IPS-NIHi7 (cell line): ENCODE measurements around the gene UBE2O.

Experiments used
- DNase-seq: peaks from one replicate; pipeline ENCODE4 v3.0.0; 2012; ENCODE audit warnings: mixed read lengths; ENCODE audit errors: extremely low spot score

Gene UBE2O

DNA sequence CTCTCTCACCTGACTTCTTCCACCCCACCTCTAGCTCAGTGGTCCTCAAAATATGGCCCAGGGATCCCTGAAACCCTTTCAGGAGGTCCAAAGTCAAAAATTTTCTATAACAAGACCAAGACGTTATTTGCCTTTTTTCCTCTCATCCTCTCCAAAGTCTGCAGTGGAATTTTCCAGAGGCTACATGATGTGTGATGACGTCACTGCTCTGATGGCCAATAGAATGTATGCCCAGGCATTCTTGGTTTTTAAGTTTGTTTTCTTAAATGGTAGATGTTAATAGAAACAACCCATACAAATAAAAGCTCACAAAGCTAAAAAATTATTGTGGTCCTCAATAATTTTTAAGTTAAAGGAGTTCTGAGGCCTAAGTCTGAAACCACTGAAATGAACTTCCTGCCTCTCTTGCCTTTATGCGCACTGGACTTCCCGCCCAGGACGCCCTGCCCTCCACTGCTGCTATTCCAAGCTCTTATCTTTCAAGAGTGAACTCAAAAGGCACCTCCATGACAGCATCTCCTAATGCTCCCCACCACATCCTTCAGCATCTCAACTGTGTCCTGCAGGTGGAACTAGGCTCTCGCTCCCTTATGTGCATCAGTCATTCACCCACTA, 13.5 kb downstream of the UBE2O start:
- no peak for DNase-seq

DNA sequence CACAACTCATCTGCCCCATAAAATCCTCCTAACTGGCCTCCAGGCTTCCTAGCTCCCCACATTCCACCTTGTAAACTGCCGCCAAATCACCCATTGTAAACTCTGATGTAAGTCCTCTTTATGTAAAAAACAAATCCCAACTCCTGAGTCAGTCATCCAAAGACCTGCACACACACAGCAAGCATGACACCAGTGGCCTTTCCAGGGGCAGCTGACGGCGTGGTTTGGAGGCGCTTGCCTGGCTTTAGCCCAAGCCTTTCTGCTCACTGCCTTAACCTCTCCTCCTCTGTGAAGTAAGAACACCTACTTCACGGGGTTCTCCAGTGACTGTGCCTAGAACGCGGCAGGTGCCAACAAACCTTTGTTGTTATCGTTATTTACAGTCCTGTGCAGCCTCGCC, 14.0 kb downstream of the UBE2O start:
- no peak for DNase-seq

DNA sequence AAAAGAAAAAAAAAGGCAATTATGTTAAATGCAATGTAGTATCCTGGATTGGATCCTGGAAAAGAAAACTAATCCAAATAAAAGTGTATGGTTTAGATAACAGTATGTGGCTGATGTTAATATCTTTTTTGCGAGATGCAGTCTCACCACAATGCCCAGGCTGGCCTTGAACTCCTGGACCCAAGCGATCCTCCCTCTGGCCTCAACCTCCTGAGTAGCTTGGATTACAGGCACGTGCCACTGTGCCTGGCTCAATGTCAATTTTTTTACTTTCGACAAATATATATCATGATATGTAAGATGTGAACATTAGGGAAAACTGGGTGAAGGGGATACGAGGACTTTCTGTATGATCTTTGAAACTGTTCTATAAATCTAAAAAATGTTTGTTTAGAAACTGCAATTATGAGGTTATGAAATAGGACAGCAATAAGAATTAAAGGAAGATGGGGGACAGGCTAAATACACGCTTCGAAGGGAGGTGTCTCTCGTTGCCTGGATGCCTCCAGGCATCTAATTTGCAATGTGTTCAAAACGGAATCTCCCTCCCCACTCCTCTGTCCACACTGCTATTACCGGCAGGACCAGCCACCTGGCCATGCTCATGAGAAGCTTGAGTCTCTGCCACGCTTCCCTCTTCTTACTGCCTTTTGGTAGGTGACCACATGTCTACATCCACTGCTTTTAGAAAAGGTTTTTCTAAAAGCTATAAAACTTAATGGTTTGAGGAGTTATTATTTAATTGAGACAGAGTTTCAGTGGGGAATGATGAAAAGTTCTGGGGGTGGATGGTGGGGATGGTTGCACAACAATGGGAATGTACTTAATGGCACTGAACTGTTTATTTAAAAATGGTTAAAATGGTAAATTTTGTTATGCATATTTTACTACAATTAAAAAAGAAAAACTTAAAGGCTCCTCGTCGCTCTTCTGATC, 15.2 kb downstream of the UBE2O start:
- no peak for DNase-seq

DNA sequence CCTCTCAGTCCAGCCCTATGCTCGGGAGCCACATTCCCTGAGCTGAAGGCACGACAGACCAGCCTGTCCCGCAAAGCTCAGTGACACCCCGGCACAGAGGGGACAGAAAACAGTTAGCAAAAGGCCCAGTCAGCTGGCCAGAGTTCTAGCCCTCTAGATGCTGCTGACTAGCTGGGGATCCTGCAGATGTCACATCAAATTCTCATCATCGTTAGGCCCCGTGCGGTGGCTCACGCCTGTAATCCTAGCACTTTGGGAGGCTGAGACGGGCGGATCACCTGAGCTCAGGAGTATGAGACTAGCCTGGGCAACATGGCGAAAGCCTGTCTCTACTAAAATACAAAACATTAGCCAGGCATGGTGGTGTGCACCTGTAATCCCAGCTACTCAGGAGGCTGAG, 17.2 kb downstream of the UBE2O start:
- no peak for DNase-seq

DNA sequence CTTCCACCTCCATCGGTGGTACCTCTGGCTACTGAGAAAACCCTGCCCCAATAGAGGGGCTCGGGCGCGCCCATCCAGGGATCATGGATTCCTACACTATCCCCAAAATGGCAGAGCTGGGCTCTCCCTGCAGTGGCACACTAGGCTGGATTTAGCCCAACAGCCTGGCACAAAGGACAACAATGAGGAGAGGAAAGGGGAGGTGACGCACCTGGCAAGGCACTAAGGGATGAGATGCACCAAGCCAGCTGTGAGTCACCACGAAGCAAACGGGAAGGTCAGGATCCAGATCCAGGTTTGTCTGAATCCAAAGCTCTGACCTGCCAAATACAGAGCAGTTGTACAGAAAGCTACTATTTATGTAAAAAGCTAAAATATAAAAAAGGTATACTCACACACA, 18.1 kb downstream of the UBE2O start:
- no peak for DNase-seq

DNA sequence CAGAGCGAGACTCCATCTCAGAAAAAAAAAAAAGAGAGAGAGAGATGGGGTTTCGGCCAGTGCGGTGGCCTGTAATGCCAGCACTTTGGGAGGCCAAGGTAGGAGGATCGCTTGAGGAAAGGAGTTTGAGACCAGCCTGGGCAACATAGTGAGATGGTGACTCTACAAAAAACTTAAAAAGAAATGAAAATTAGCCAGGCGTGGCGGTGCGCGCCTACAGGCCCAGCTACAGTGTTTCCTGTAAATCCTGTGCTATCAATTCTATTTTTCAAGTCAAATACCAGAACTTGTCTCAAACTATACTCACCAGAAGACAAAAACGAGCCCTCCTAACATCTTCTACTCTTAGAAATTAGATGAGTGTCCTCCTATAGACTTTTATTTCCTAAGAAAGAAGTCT, 19.3 kb downstream of the UBE2O start:
- no peak for DNase-seq

DNA sequence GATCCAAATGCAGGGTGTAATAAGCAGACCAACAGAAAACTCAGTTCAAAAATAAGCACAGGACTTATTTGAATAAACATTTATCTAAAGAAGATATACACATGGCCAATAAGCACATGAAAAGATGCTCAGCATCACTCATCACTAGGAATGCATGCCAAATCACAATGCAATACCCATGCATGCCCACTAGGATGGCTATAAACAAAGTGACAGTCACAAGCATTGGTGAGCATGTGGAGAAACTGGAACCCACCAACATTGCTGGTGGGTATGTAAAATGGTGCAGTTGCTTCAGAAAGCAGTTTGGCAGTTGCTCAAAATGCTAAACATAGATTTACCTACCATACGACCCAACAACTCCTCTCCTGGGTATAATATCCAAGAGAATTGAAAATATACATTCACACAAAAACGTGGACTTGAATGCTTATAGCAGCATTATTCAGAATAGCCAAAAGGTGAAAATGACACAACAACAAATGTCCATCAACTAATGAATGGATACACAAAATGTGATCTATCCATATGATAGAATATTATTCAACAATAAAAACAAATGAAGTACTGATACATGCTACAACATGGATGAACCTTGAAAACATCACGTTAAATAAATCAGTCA, 20.1 kb downstream of the UBE2O start:
- DNase-seq = no peak

DNA sequence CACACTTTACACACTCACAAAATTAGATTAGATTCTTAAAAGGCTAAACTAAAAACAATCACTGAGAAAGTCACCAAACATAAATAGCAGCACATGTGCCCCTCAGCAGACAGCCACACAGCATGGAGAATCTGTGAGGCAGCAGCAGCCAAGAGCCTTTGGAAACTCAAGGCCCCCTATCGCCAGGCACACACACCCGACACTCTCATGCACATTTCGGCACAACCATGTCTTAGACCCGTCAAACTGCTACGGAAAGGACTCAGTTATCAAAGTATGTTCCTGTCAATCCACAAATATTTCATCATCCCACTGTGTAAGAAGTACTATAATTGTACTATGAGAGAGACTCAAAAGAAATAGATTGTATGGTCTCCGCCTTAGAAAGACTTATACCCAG, 20.9 kb downstream of the UBE2O start:
- DNase-seq = no peak

DNA sequence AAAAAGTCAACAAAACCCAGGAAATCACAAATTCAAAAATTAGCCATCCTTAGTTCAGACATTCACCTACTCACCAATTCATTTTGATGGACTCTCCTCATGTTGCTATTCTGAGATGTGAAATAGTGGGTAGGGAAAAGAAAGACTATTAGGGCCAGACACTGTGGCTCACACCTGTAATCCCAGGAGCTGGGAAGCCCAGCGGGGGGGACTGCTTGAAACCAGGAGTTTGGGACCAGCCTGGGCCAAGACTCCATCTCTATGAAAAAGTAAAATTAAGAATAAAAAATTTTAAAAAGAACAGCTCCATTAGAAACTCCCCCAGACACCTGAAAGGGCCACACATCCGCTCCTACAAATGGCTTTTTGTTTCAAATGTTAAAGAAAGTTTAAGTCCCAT, 21.4 kb downstream of the UBE2O start:
- DNase-seq = no peak

DNA sequence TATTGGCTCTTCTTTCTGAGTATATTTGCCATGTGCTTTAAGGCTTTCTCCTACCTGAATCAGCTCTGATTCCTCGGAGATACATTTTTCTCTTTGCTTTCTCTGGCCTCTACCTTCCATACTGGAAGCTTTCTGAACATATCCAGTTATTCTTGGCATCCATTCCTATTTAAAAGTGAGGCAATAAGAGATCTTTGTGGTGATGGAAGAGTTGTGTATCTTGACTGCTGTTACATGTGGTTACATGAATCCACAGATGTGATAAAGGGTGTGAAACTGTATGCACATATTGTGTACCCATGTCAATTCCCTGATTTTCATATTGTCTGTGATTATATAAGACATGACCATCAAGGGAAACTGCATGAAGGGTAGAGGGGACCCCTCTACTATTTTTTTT, 24.4 kb downstream of the UBE2O start:
- DNase-seq = no peak

DNA sequence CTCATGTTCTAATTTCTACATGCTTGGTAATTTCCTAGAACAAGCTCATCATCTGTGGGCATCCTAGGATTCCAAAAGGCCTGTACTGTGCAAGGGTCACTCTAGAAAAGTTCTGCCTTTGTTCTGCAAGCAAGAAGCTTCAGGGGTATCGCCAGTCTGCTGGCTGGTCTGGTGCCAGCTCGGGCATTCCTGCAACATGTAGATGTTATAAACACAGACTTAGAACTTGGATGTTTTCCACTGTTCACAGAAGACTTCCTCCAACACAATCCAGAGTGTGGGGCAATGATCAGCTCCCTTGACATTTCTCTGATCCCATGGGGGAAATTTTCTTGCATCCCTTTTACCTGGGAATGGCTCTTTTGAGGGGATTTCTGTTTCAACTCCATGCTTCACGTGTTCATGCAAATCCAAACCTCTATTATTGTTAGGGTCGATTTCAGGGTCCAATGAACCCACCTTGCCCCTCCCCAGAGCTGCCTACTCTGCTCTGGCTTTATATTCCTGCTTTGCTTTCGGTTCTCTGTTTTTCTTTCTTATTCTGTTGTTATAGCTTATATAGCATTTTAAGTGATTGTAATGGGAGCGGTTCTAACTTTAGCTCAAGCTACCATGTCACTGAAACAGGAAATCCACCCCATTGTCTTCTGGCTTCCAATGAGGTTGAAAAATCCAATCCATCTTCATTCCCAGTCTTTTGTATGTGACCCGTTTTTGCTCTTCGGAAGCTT, 25.3 kb downstream of the UBE2O start:
- no peak for DNase-seq

DNA sequence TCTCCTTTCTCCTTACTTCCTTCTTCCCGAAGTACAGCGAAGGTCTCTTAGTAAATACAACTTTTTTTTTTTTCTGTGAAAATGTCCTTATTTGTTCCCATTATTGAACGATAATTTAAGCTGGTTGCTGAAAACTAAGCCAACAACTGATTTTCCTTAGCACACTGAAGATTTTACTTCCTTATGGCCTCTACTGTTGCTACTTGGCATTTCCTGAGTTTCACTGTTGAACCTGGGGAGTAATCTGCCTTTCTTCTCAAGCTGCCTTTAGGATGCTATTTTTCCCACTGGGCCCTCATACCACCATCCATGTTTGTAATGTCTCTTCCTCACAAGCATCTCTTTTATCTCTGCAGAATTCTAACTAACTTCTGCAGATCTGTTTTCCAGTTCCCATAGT, 26.1 kb downstream of the UBE2O start:
- DNase-seq = no peak

DNA sequence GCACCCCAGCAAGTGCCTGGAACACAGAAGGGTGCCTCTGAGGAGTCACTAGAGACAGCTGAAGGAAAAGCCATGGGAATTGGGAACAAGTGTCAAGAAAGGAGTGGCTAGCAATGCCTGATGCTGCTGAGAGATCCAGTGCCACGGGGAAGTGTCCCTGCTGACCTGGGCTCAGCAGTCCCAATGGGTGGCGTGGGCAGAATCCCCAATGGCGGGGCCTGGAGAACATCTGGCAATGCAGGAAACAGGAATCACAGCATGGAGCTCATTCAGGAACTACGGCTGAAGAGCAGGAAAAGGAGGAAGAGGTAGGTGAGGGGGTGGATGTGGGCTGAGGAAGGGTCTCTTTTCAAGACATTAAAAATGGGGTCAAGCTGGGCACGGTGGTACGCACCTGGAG, 30.1 kb downstream of the UBE2O start:
- no peak for DNase-seq

DNA sequence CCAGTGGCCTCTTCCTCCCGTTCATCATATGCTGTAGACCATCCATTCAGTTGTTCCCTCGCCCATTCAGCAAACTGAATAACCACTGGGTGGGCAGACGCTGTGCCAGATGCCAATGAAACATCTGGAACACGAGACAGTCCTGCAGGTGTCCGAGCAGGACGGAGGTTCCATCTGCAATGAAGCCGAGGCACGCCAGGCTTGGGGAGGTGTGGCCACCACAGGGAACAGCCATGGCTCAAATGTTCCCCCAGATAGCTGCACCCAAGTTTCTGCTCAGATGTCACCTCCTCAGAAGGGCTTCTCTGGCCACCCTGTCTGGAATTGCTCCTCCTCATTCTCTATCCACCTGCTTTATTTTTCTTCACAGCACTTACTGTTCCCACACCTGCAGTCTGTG, 30.5 kb downstream of the UBE2O start:
- DNase-seq = no peak

DNA sequence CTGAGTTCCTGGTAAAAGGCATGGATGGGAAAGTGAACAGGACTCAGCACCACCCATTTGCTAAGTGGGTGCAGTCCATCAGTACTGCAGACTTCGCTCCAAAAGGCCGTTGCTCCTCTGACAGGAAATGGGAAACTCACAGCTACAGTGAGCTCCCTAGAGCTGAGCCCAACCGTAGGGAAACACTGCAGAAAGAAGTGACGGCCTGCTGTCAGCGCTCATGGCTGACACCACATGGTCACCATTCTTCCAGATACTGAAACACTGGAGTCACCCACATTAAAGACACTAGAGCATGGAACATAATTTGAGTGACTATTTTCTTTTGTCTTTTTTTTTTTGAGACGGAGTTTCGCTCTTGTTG, 31.9 kb downstream of the UBE2O start:
- peak; percentile 41 for DNase-seq

DNA sequence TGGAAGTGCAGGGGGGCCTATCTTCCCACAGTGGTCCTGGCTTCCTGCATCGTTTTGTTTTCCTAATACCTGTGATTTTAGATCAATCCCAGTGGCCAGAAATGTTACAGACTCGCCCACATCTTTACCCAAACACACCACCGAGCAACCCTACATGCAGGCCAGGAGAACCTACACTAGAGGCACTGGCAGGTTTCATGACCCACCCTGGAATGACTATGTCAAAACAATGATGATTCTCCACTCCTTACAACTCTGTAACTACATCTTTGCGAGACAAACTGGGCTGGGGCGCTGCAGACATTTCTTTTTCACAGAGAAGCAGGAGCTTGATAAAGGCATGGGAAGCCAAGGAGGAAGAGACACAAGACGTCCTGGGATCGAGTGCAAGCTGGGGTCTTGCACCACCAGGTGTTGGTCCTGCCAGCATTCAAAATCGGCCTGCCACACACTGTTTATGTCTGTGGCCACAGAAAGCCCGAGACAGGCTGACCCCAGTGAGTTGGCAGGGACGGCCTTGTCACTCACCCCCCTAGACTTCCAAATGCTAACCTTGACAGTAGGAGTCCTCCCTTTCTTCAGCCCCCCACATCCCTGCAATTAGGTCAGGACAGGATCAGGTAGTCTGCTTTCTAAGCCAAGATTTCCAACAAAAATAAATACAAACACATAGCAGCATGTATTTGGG, 32.5 kb downstream of the UBE2O start:
- DNase-seq = no peak

DNA sequence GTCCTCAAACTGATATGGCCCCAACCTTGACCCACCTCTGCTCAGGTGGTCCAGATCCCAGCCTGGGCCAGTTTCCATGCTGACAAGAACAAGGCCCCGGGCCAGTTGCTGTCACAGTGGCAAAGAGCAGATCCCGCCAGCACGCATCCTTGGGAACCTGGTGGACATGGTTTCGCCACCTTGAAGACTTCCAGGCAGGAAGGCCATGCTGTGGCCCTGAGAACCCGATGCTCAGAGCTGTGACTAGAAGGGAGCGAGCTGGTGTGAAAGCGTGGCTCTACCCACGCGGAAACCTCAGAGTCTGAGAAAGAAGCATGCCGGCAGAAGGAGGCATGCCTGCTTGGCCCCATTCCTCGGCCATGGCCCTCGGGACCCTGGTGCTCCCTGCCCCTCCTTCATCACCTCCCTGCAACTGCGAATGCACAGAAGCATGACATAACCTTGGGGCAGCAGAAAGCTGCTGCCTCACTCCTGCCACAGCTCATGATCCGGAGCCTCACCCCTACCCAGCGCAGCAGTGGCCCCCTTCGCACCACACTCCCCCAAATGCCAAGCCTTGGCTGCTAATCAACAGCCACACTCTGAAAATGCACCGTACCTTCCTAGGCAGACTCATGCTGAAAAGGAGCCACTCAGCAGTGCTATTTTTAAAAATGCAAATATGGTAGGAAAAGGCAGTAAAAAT, 33.2 kb downstream of the UBE2O start:
- no peak for DNase-seq

DNA sequence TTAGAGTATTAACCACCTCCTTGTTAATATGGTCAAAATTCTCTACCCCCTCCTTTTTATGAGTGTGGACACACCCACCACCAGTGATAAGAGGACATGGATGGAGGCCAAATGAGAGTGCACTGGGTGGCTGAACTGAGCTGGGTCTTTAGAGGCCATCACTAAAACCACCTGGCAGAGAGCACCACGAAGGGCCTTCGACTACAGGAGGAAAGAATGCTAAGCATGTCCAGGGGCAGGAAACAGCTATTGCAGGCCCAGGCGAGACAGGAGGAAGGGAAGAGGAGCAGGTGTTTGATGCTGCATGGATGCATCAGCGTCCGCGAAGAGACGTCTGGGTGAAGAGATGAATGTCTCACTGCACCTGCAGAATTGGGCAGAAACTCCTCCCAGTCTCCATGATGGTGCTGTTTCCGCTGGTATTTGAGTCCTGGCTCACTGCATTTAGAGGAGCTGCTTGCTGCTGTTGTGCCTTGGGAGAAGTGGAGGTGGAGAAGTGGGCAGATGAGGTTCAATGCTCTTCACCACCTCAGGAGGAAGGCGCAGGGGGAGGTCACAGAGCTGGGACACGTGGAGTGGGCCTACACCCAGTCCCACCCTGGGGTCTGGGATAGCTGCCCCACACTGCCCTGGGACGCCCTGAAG, 35.3 kb downstream of the UBE2O start:
- no peak for DNase-seq

DNA sequence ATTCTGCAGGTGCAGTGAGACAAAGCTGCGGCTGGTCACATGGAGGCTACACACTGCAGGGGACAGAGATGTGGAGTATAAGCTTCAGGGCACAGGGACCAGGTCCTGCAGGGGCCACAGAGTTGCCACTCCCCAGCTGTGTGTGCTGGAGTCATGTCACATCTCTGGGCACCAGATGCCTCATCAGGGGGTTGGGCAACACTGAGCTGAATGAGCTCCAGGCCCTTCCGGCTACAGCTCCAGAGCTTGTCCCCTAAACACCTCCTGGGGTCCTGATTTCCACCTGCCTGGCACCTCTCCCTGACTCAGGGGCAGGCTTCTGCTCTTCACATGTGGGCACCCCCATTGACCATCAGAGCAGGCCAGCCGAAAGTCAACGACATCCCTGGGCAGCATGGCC, 36.1 kb downstream of the UBE2O start:
- DNase-seq = no peak

DNA sequence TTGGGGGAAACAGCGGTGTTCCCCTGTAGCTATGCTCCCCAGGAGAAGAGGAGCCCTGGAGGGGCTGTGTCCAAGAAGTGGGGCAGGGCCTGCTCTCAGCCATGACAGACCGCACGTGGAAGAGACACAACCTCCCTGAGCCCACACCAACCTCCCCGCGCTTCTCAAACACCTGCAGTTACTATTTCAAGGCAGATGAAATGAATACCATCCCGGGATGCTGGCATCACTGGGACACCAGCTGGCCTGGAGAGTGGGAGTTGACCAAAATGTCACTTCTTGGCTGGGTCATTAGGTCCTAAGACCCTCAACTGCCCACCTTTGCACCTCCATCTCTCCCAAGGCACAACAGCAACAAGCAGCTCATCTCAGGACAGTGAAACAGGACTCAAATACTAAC, 36.5 kb downstream of the UBE2O start:
- DNase-seq = no peak

DNA sequence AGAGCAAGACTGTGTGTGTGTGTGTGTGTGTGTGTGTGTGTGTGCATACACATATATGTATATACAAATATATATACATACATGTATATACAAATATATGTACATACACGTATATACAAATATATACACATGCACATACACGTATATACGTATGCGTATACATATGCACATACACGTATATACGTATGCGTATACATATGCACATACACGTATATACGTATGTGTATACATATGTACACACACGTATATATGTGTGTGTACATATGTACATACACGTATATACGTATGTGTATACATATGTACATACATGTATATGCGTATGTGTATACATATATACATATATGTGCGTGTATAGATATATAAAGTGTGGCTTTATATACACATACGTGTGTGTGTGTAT, 37.2 kb downstream of the UBE2O start:
- no peak for DNase-seq
